Measurements from ENCODE around the gene CENPL. TPM values are rescaled to one million over a fixed set of nuclear protein-coding genes. Genes with fewer than 3 reads are reported as not detected.

The CENPL gene
- total RNA-seq, 1 experiment from 2014 or later: 30.3 TPM

DNA sequence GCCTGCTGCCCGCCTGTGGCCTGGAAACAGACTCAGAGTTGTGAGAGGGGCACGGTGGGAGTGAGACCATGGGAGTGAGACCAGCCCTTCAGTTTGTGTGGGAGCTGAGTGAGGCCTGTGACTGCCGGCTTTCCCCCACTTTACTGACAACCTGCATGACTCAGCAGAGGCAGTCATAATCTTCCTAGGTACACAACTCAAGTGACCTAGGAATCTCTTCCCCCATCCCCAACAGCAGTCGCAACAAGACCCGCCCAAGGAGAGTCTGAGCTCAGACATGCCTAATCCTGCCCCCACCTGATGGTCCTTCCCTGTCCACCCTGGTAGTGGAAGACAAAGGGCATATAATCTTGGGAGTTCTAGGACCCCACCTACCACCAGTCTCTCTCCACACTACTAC, 65.7 kb downstream of the CENPL start:
- no peak overlapping the region for H3K4me3 Mint-ChIP-seq (ENCODE audit: low read depth, unreplicated experiment)
- no peak for DNase-seq
- H3K36me3 Mint-ChIP-seq (ENCODE audit: insufficient read depth, unreplicated experiment): peaks cover 7% of the 10 kb centered on the region
- CTCF ChIA-PET: no interaction called here
- intact Hi-C loops (cut with micrococcal nuclease; ENCODE audit: unreplicated experiment): no loop called here
- TF ChIP-seq, protein P1, sequence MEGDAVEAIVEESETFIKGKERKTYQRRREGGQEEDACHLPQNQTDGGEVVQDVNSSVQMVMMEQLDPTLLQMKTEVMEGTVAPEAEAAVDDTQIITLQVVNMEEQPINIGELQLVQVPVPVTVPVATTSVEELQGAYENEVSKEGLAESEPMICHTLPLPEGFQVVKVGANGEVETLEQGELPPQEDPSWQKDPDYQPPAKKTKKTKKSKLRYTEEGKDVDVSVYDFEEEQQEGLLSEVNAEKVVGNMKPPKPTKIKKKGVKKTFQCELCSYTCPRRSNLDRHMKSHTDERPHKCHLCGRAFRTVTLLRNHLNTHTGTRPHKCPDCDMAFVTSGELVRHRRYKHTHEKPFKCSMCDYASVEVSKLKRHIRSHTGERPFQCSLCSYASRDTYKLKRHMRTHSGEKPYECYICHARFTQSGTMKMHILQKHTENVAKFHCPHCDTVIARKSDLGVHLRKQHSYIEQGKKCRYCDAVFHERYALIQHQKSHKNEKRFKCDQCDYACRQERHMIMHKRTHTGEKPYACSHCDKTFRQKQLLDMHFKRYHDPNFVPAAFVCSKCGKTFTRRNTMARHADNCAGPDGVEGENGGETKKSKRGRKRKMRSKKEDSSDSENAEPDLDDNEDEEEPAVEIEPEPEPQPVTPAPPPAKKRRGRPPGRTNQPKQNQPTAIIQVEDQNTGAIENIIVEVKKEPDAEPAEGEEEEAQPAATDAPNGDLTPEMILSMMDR (IDR thresholded peaks at IDR 0.05; ENCODE audit: unreplicated experiment): no peak
- BruUV-seq (replicated peaks): no TSS peak
- no peaks in the 10 kb centered on the region for H3K27me3 Mint-ChIP-seq (ENCODE audit: unreplicated experiment)
- H3K4me1 Mint-ChIP-seq (ENCODE audit: low read depth, unreplicated experiment): no peaks in the 10 kb centered on the region
- peaks cover 16% of the 10 kb centered on the region for H3K9me3 Mint-ChIP-seq (ENCODE audit: low read depth, unreplicated experiment)
- H3K27ac Mint-ChIP-seq (ENCODE audit: unreplicated experiment): no peak overlapping the region

DNA sequence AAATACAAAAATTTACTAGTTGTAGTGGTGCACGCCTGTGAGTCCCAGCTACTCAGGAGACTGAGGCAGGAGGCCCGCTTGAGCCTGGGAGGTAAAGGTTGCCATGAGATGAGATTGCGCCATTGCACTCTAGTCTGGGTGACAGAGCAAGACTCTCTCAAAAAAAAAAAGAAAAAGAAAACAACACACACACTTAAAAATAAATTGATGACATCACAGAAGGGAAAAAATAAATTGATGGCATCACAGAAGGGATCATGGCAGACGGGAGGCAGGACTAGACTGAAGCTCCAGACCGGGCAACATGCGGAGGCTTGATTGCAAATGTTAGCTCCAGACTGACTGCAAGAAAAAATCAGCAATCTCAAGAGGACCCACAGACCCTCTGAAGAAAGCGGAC, 66.6 kb downstream of the CENPL start:
- TF ChIP-seq, protein P1 (IDR thresholded peaks at IDR 0.05; ENCODE audit: unreplicated experiment): no peak
- H3K4me1 Mint-ChIP-seq (ENCODE audit: low read depth, unreplicated experiment): no peaks in the 10 kb centered on the region
- no TSS peak for BruUV-seq (replicated peaks)
- intact Hi-C loops (cut with micrococcal nuclease; ENCODE audit: unreplicated experiment): no loop called here
- peaks cover 13% of the 10 kb centered on the region for H3K36me3 Mint-ChIP-seq (ENCODE audit: insufficient read depth, unreplicated experiment)
- DNase-seq: no peak
- H3K4me3 Mint-ChIP-seq (ENCODE audit: low read depth, unreplicated experiment): no peak overlapping the region
- CTCF ChIA-PET: no interaction called here
- no peaks in the 10 kb centered on the region for H3K27me3 Mint-ChIP-seq (ENCODE audit: unreplicated experiment)
- peaks cover 16% of the 10 kb centered on the region for H3K9me3 Mint-ChIP-seq (ENCODE audit: low read depth, unreplicated experiment)
- H3K27ac Mint-ChIP-seq (ENCODE audit: unreplicated experiment): no peak overlapping the region

DNA sequence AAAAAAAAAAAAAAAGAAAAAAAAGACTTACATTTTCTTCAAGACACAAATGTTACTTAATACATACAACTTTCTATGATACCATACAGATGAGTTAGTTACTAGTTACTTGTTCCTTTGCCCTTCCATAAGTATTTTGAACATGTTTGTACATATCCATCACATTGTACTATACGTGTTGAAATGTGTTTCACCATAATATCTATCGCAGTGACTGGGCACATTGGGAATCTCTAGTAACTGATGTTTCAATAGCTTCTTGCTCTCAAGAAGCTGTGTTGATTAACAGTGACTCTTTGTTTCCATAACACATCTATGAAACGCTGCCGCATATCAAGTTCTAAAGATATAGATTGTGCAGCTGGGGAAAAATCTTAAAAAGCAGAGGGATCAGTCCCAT, 67.0 kb downstream of the CENPL start:
- intact Hi-C loops (cut with micrococcal nuclease; ENCODE audit: unreplicated experiment): no loop called here
- Mint-ChIP-seq H3K27ac (ENCODE audit: unreplicated experiment) (no peak overlapping the region), H3K9me3 (ENCODE audit: low read depth, unreplicated experiment) (peaks cover 12% of the 10 kb centered on the region), H3K27me3 (ENCODE audit: unreplicated experiment) (no peaks in the 10 kb centered on the region), H3K4me1 (ENCODE audit: low read depth, unreplicated experiment) (no peaks in the 10 kb centered on the region), H3K4me3 (ENCODE audit: low read depth, unreplicated experiment) (no peak overlapping the region), H3K36me3 (ENCODE audit: insufficient read depth, unreplicated experiment) (peaks cover 13% of the 10 kb centered on the region)
- TF ChIP-seq, protein P1 (IDR thresholded peaks at IDR 0.05; ENCODE audit: unreplicated experiment): no peak
- DNase-seq: no peak
- CTCF ChIA-PET: interaction anchor here (0.6 kb wide), 2 partner anchors 10 to 36 kb away, joined by 3 read pairs; no protein-coding TSS in a partner anchor
- BruUV-seq (replicated peaks): no TSS peak

DNA sequence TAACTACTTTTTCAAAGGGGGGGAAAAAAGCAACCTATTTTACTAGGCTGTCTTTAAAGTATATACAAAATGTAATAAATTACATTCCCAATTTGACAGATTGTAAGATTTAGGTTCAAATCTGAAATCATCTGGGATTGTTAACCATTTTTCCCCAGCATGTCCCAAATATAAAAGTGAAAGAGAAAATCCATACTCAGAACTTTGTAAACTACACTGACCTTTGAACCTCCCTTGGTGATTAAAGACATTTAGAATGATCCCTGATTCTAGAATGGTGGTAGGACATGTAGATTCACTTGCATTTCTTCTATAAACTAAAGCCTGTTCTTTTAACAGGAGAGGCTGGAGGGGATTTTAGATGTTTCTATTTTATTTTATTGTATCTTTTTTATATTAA, 70.9 kb downstream of the CENPL start:
- TF ChIP-seq, protein P1 (IDR thresholded peaks at IDR 0.05; ENCODE audit: unreplicated experiment): no peak
- BruUV-seq (replicated peaks): no TSS peak
- Mint-ChIP-seq H3K9me3 (ENCODE audit: low read depth, unreplicated experiment) (no peaks in the 10 kb centered on the region), H3K27me3 (ENCODE audit: unreplicated experiment) (no peaks in the 10 kb centered on the region), H3K4me3 (ENCODE audit: low read depth, unreplicated experiment) (no peak overlapping the region), H3K27ac (ENCODE audit: unreplicated experiment) (no peak overlapping the region), H3K36me3 (ENCODE audit: insufficient read depth, unreplicated experiment) (peaks cover 13% of the 10 kb centered on the region), H3K4me1 (ENCODE audit: low read depth, unreplicated experiment) (no peaks in the 10 kb centered on the region)
- CTCF ChIA-PET: no interaction called here
- intact Hi-C loops (cut with micrococcal nuclease; ENCODE audit: unreplicated experiment): no loop called here
- no peak for DNase-seq

Other genes with a start within 250 kb of the CENPL start
- not detected in 2 replicates for gene SLC9C2, start 221.8 kb downstream of the CENPL start, total RNA-seq (2022)
- not detected in 2 replicates for gene TEX50, start 189.5 kb downstream of the CENPL start, total RNA-seq (2022)
- gene ANKRD45, start 155.0 kb downstream of the CENPL start, total RNA-seq (2022): not detected in 2 replicates
- 21.6 and 22.2 TPM in 2 replicates for gene KLHL20, start 109.9 kb downstream of the CENPL start, total RNA-seq (2022)
- gene DARS2, start 210 bp downstream of the CENPL start, total RNA-seq (2022): 48.4 and 56.3 TPM in 2 replicates
- 345 and 367 TPM in 2 replicates for gene GAS5, start 43.1 kb upstream of the CENPL start, total RNA-seq (2022)
- 10.9 and 11.7 TPM in 2 replicates for gene ZBTB37, start 43.5 kb upstream of the CENPL start, total RNA-seq (2022)
- 0.59 TPM in 1 of 2 replicates, not detected in the other for gene SERPINC1, start 92.4 kb upstream of the CENPL start, total RNA-seq (2022)
- 42.1 and 44.2 TPM in 2 replicates for gene RC3H1, start 197.5 kb upstream of the CENPL start, total RNA-seq (2022)

Measured in Calu3 (cell line).